SK-N-SH treated with all-trans-retinoic acid at 6 μM for 48 hours (cell line): ENCODE data around the gene RFX5.

ENCODE experiments used
- ATAC-seq: fragments of 200-7000 bp; cut with Tn5 transposase; 3 replicates; pipeline ENCODE4 v1.9.1; 2020; ENCODE audit warnings: mild to moderate bottlenecking, moderate library complexity
- ARNTL ChIP-seq: fragments of 450-650 bp; formaldehyde crosslinking; IDR thresholded peaks from 2 replicates; pipeline ENCODE4 v1.5.0; 2020; ENCODE audit warnings: low read depth, mild to moderate bottlenecking, moderate library complexity, borderline replicate concordance
- BACH2 ChIP-seq: fragments of 250-450 bp; sonication (Bioruptor Pico); IDR thresholded peaks from 2 replicates; pipeline ENCODE4 v1.9.0; 2021; ENCODE audit warnings: mild to moderate bottlenecking, borderline replicate concordance
- CSDC2 ChIP-seq: fragments of 250-450 bp; sonication (Bioruptor Pico); IDR thresholded peaks from 2 replicates; pipeline ENCODE4 v1.5.0; 2020; ENCODE audit warnings: mild to moderate bottlenecking, moderate library complexity
- ESRRG ChIP-seq: fragments of 250-450 bp; sonication (Bioruptor Pico); IDR thresholded peaks from 2 replicates; pipeline ENCODE4 v1.6.1; 2021; ENCODE audit warnings: mild to moderate bottlenecking
- GLIS3 ChIP-seq: fragments of 250-450 bp; sonication (Bioruptor Pico); IDR thresholded peaks from 2 replicates; pipeline ENCODE4 v1.5.0; 2020; ENCODE audit warnings: mild to moderate bottlenecking, moderate library complexity
- OSR1 ChIP-seq: fragments of 250-450 bp; sonication (Bioruptor Pico); IDR thresholded peaks from 2 replicates; pipeline ENCODE4 v1.8.0; 2022; ENCODE audit warnings: moderate library complexity, mild to moderate bottlenecking, inconsistent platforms
- RARB ChIP-seq: fragments of 250-450 bp; sonication (Bioruptor Pico); IDR thresholded peaks from 2 replicates; pipeline ENCODE4 v1.8.0; 2021; ENCODE audit warnings: mild to moderate bottlenecking, moderate library complexity
- SNAI2 ChIP-seq: fragments of 250-450 bp; sonication (Bioruptor Pico); IDR thresholded peaks from 2 replicates; pipeline ENCODE4 v1.5.0; 2020; ENCODE audit warnings: mild to moderate bottlenecking, moderate library complexity
- TCF4 ChIP-seq: fragments of 250-450 bp; sonication (Bioruptor Pico); IDR thresholded peaks from 2 replicates; pipeline ENCODE4 v1.8.0; 2021; ENCODE audit warnings: mild to moderate bottlenecking, moderate library complexity, borderline replicate concordance
- ZC3H10 ChIP-seq: fragments of 250-450 bp; sonication (Bioruptor Pico); IDR thresholded peaks from 2 replicates; pipeline ENCODE4 v1.5.1; 2021; ENCODE audit warnings: mild to moderate bottlenecking, moderate library complexity
- ZFP3 ChIP-seq: fragments of 250-450 bp; sonication (Bioruptor Pico); IDR thresholded peaks from 2 replicates; pipeline ENCODE4 v1.5.0; 2020; ENCODE audit warnings: mild to moderate bottlenecking, moderate library complexity
- ZFP30 ChIP-seq: fragments of 450-650 bp; formaldehyde crosslinking; IDR thresholded peaks from 2 replicates; pipeline ENCODE4 v1.5.0; 2022; ENCODE audit warnings: mild to moderate bottlenecking, moderate library complexity
- ZNF565 ChIP-seq: fragments of 450-650 bp; formaldehyde crosslinking; conservative IDR thresholded peaks from 2 replicates; pipeline ENCODE4 v1.5.0; 2020; ENCODE audit warnings: low read depth, mild to moderate bottlenecking, moderate library complexity
- ZNF70 ChIP-seq: fragments of 450-650 bp; formaldehyde crosslinking; IDR thresholded peaks from 2 replicates; pipeline ENCODE4 v1.5.0; 2020; ENCODE audit warnings: mild to moderate bottlenecking, moderate library complexity
- ZNF8 ChIP-seq: fragments of 450-650 bp; formaldehyde crosslinking; IDR thresholded peaks from 2 replicates; pipeline ENCODE4 v1.5.0; 2020; ENCODE audit warnings: mild to moderate bottlenecking, moderate library complexity
- TF ChIP-seq, protein P1 (sequence below): fragments of 250-450 bp; sonication (Bioruptor Pico); IDR thresholded peaks from 2 replicates; pipeline ENCODE4 v1.8.0; 2021; ENCODE audit warnings: low read depth, mild to moderate bottlenecking, moderate library complexity, borderline replicate concordance
- TF ChIP-seq, protein P2 (sequence below): fragments of 250-450 bp; sonication (Bioruptor Pico); IDR thresholded peaks from 2 replicates; pipeline ENCODE4 v1.8.0; 2020; ENCODE audit warnings: mild to moderate bottlenecking, moderate library complexity, borderline replicate concordance
- TF ChIP-seq, protein P3 (sequence below): fragments of 250-450 bp; sonication (Bioruptor Pico); IDR thresholded peaks from 2 replicates; pipeline ENCODE4 v1.5.1; 2021; ENCODE audit warnings: mild to moderate bottlenecking, moderate library complexity
- TF ChIP-seq, protein P4 (sequence below): fragments of 250-450 bp; sonication (Bioruptor Pico); IDR thresholded peaks from 2 replicates; pipeline ENCODE4 v1.5.1; 2020; ENCODE audit warnings: low read depth, mild to moderate bottlenecking, moderate library complexity

Gene RFX5

DNA sequence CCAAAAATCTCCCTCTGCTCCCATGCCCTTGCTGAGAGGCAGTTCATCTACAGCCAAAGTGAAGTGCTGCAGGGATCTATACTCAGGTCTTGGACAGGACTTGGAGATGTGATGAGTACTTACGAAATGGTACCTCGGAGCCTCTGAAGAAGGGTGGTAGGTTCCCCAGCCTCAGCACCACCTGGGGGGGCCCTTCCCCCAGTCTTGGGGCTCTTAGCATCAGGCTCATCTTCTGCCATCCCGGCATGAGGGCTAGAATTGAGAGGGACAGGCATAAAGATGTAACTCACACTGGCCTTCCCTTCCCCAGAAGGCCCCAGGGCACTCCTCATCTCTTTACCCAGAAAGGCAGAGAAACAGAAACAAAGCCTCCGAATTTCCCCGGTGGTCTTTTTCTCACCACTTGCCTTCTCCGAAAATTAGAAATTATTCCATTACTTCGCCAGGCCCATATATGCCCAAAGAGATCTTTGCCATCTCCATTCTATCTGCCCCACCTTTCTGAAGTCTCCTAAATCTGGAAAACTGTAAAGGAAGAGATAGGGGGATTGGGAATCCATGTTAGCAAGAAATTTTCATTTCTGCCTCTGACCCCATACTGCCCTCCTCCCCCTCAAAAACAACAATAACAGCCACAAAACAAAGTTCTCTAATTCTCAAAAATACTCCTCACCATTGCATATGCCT is 827 bp downstream of the RFX5 start:
- TF ChIP-seq CSDC2 (CRISPR knock-in tag), result no peak
- TF ChIP-seq ESRRG (CRISPR knock-in tag), result no peak
- no peak for TF ChIP-seq OSR1 (CRISPR knock-in tag)
- TF ChIP-seq ZFP3 (CRISPR knock-in tag), result no peak
- no peak for TF ChIP-seq SNAI2 (CRISPR knock-in tag)
- TF ChIP-seq, protein P1, sequence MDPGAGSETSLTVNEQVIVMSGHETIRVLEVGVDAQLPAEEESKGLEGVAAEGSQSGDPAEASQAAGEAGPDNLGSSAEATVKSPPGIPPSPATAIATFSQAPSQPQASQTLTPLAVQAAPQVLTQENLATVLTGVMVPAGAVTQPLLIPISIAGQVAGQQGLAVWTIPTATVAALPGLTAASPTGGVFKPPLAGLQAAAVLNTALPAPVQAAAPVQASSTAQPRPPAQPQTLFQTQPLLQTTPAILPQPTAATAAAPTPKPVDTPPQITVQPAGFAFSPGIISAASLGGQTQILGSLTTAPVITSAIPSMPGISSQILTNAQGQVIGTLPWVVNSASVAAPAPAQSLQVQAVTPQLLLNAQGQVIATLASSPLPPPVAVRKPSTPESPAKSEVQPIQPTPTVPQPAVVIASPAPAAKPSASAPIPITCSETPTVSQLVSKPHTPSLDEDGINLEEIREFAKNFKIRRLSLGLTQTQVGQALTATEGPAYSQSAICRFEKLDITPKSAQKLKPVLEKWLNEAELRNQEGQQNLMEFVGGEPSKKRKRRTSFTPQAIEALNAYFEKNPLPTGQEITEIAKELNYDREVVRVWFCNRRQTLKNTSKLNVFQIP (CRISPR knock-in tag), result no peak
- no peak for TF ChIP-seq ZNF70
- no peak for TF ChIP-seq TCF4 (CRISPR knock-in tag)
- TF ChIP-seq ZFP30 (CRISPR knock-in tag), result no peak
- TF ChIP-seq ZNF8, result no peak
- TF ChIP-seq ZNF565 (CRISPR knock-in tag), result no peak
- TF ChIP-seq GLIS3 (CRISPR knock-in tag), result no peak
- no peak for TF ChIP-seq BACH2
- no peak for ATAC-seq

DNA sequence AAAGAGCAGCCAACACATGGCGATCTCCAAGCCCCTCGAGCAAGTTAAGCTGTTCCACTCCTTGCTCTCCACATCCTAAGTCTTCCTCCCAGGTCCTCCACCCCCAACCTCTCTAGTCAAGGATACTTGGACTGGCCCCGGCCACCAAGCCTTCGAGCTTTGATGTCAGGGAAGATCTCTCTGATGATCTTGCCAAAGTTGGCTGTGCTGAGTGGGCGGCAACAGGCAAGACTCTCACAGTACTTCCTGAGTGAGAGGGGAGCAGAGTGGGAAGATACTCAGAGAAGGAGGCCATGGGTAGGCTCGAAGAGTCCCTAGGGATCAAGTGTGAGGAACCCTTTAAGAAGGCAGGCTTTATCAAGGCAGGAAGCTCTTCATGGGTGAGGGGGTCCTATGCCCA is 2.8 kb downstream of the RFX5 start:
- TF ChIP-seq ARNTL (CRISPR knock-in tag), result no peak
- TF ChIP-seq, protein P2, sequence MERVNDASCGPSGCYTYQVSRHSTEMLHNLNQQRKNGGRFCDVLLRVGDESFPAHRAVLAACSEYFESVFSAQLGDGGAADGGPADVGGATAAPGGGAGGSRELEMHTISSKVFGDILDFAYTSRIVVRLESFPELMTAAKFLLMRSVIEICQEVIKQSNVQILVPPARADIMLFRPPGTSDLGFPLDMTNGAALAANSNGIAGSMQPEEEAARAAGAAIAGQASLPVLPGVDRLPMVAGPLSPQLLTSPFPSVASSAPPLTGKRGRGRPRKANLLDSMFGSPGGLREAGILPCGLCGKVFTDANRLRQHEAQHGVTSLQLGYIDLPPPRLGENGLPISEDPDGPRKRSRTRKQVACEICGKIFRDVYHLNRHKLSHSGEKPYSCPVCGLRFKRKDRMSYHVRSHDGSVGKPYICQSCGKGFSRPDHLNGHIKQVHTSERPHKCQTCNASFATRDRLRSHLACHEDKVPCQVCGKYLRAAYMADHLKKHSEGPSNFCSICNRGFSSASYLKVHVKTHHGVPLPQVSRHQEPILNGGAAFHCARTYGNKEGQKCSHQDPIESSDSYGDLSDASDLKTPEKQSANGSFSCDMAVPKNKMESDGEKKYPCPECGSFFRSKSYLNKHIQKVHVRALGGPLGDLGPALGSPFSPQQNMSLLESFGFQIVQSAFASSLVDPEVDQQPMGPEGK (CRISPR knock-in tag), result no peak
- TF ChIP-seq, protein P3, sequence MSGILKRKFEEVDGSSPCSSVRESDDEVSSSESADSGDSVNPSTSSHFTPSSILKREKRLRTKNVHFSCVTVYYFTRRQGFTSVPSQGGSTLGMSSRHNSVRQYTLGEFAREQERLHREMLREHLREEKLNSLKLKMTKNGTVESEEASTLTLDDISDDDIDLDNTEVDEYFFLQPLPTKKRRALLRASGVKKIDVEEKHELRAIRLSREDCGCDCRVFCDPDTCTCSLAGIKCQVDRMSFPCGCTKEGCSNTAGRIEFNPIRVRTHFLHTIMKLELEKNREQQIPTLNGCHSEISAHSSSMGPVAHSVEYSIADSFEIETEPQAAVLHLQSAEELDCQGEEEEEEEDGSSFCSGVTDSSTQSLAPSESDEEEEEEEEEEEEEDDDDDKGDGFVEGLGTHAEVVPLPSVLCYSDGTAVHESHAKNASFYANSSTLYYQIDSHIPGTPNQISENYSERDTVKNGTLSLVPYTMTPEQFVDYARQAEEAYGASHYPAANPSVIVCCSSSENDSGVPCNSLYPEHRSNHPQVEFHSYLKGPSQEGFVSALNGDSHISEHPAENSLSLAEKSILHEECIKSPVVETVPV (CRISPR knock-in tag), result no peak
- TF ChIP-seq SNAI2 (CRISPR knock-in tag), result no peak
- TF ChIP-seq RARB (CRISPR knock-in tag), result no peak
- no peak for TF ChIP-seq CSDC2 (CRISPR knock-in tag)
- no peak for TF ChIP-seq OSR1 (CRISPR knock-in tag)
- no peak for TF ChIP-seq BACH2
- no peak for ATAC-seq

DNA sequence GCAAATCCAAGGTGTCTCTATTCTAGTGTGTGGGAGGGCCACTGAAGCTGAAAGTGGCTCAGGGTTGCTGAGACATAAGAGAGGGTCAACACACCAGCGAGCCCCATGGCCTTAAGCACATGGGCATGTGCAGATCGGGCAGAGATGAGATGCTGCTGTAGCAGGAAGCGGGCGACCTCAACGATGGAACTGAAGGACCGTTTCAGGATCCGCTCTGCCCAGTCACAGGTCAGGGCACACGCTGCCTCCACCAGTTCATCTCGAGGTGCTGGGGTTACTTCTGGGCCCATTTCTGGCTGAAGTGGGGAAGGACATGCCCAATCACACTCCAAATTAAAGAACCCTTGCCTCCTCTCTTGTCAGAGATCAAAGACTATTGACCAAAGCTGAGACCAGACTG is 3.5 kb downstream of the RFX5 start:
- TF ChIP-seq RARB (CRISPR knock-in tag), result no peak
- no peak for TF ChIP-seq ZC3H10
- TF ChIP-seq ZNF8, result no peak
- no peak for TF ChIP-seq ESRRG (CRISPR knock-in tag)
- TF ChIP-seq, protein P4, sequence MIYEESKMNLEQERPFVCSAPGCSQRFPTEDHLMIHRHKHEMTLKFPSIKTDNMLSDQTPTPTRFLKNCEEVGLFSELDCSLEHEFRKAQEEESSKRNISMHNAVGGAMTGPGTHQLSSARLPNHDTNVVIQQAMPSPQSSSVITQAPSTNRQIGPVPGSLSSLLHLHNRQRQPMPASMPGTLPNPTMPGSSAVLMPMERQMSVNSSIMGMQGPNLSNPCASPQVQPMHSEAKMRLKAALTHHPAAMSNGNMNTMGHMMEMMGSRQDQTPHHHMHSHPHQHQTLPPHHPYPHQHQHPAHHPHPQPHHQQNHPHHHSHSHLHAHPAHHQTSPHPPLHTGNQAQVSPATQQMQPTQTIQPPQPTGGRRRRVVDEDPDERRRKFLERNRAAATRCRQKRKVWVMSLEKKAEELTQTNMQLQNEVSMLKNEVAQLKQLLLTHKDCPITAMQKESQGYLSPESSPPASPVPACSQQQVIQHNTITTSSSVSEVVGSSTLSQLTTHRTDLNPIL (CRISPR knock-in tag), result no peak
- TF ChIP-seq CSDC2 (CRISPR knock-in tag), result no peak
- no peak for ATAC-seq

DNA sequence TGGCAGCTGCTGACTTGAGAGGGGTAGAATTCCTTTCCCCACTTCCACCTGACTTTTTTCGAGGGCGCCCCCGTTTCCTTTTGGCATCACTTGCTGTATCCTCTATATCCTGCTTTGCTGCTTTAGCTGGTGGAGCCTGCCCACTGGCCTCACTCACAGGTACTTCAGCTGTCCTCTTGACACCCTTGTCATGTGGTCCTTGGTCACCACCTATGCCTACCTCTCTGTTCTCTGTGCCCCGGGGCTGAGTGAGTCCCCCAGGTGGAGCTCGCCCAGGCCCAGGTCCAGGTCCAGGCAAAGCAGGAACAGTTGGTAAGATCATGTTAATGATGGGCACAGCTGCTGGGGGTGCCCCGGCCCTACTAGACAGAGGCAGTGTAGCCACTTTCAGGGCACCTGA is 4.5 kb downstream of the RFX5 start:
- TF ChIP-seq ZC3H10 (no peak), BACH2 (no peak), OSR1 (CRISPR knock-in tag) (no peak), ZFP30 (CRISPR knock-in tag) (no peak), ZNF565 (CRISPR knock-in tag) (no peak), TCF4 (CRISPR knock-in tag) (no peak)
- TF ChIP-seq, protein P3 (CRISPR knock-in tag), result no peak
- ATAC-seq, result no peak
